ENCODE data around the gene AMDHD2.
A peak's percentile ranks its signal among the peaks of the same experiment; 100 is the strongest.

The AMDHD2 gene

DNA sequence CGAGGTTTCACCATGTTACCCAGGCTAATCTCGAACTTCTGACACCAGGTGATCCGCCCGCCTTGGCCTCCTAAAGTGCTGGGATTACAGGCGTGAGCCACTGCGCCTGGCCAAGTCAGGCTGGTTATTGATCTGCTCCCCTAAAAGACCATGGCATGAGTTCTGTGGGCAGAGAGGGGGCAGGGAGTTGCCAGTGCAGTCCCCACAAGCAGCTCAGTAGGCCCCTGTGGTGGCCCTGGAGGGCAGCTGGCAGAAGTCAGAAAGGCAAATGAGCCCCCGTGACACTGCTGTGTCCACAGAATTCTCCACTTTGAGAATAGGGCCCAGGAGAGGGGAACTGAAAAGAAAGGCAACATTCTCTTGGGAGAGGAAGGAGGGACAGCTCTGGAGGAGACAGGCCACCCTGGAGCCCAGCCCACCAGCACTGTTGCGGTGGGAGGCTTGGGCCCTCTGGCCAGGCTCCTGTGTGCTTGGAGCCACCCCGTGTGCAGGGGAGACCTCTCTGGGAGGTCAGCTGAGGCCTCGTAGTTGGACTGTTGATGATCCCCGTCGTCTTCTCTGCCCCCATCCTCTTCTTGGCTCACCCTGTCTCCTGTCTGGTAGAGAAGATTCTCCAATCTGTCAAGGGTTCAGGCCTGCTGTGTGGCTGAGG, 2.1 kb upstream of the AMDHD2 start:
- ChIA-PET CTCF (interaction anchor here (0.7 kb wide), 1 partner anchor 17 kb away, joined by 3 read pairs; no protein-coding TSS in a partner anchor), POLR2A (interaction anchor here (1.0 to 1.5 kb wide), 3 partner anchors 8 to 13 kb away, joined by 3 to 9 read pairs (median 4); partner anchors contain the start of gene CEMP1)
- no peak for DNase-seq (ENCODE audit: extremely low spot score)
- TF ChIP-seq, protein P1, sequence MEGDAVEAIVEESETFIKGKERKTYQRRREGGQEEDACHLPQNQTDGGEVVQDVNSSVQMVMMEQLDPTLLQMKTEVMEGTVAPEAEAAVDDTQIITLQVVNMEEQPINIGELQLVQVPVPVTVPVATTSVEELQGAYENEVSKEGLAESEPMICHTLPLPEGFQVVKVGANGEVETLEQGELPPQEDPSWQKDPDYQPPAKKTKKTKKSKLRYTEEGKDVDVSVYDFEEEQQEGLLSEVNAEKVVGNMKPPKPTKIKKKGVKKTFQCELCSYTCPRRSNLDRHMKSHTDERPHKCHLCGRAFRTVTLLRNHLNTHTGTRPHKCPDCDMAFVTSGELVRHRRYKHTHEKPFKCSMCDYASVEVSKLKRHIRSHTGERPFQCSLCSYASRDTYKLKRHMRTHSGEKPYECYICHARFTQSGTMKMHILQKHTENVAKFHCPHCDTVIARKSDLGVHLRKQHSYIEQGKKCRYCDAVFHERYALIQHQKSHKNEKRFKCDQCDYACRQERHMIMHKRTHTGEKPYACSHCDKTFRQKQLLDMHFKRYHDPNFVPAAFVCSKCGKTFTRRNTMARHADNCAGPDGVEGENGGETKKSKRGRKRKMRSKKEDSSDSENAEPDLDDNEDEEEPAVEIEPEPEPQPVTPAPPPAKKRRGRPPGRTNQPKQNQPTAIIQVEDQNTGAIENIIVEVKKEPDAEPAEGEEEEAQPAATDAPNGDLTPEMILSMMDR (IDR thresholded peaks at IDR 0.05; ENCODE audit: control extremely low read depth, extremely low read depth, low read depth, missing control alignments), result no peak

DNA sequence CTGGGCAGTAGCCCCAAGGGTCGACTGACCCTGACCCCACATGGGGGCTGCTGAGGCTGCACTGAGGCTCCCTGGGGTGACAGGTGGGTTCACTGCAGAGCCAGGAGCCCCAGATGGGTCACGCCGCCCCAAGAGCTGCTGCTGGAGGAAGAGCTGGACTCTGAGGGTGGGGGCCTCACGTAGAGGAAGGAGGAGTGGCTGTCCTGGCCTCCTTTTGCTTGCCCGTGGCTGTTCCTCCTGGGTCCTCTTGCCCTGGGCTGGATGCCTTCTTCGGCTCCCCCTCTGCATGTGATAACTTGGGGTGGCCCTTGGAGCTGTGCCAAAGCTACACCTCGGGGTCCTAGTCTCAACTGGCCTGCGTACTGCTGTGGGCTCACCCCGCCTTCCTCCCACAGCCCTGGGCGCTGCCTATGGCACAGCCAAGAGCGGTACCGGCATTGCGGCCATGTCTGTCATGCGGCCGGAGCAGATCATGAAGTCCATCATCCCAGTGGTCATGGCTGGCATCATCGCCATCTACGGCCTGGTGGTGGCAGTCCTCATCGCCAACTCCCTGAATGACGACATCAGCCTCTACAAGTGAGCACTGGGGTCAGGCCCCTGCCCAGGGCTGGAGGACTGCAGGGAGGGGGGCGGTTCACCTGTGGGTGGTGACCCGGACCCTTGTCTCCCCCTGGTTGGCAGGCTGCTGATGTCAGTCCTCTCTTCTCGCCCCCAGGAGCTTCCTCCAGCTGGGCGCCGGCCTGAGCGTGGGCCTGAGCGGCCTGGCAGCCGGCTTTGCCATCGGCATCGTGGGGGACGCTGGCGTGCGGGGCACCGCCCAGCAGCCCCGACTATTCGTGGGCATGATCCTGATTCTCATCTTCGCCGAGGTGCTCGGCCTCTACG, 1.1 kb upstream of the AMDHD2 start:
- TF ChIP-seq, protein P1 (IDR thresholded peaks at IDR 0.05; ENCODE audit: control extremely low read depth, extremely low read depth, low read depth, missing control alignments), result no peak
- ChIA-PET POLR2A (interaction anchor here (1.0 to 1.5 kb wide), 4 partner anchors 9 to 13 kb away, joined by 3 to 9 read pairs (median 4); partner anchors contain the start of gene CEMP1), CTCF (interaction anchor here (1.1 kb wide), 1 partner anchor 179 kb away, joined by 3 read pairs; the partner anchor contains the start of gene ABCA3)
- no peak for DNase-seq (ENCODE audit: extremely low spot score)

DNA sequence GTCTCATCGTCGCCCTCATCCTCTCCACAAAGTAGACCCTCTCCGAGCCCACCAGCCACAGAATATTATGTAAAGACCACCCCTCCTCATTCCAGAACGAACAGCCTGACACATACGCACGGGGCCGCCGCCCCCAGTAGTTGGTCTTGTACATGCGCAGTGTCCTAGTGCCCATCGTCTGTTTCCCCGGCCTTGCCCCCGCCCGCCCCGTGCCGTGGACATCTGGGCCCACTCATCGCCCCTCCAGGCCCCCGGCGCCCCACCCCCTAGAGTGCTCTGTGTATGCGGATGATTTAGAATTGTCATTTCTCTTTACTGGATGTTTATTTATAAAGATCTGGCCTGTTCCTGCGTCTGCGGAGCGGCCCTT, 475 bp upstream of the AMDHD2 start:
- TF ChIP-seq, protein P1 (IDR thresholded peaks at IDR 0.05; ENCODE audit: control extremely low read depth, extremely low read depth, low read depth, missing control alignments), result no peak
- DNase-seq (ENCODE audit: extremely low spot score), result no peak
- POLR2A ChIA-PET, result interaction anchor here (0.6 to 1.7 kb wide), 7 partner anchors 9 to 348 kb away, joined by 3 to 9 read pairs (median 4); partner anchors contain the start of gene CEMP1
- CTCF ChIA-PET, result interaction anchor here (1.4 kb wide), 1 partner anchor 18 kb away, joined by 3 read pairs; no protein-coding TSS in a partner anchor

DNA sequence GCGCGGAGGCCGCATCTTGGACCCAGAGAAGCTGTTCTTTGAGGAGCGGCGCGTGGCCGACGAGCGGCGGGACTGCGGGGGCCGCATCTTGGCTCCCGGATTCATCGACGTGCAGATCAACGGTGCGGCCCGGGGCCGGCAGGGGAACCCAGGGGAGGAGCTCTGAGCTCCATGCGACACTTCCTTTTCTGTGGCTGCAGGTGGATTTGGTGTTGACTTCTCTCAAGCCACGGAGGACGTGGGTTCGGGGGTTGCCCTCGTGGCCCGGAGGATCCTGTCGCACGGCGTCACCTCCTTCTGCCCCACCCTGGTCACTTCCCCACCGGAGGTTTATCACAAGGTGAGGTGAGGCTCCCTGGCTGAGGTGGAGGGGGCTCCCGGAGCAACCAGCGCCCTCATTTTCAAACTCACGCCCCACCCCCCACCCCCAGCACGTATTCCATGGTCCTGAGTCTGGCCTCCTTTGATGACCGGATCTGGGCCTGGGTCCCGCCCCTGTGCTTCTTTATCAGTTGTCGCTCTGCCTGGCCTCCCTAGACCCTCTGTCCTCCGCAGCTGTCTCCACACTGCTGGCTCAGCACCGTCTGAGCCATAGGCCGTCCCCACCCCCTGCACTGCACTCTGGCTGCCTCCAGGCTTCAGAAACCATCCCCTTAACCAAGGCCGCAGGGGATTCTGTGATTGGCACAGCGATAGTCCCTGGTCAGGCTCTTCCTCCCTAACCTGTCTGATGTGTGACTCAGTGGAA, 787 bp downstream of the AMDHD2 start:
- POLR2A ChIA-PET, result interaction anchor here (1.1 to 1.7 kb wide), 4 partner anchors 8 to 14 kb away, joined by 4 to 9 read pairs (median 5); partner anchors contain the start of gene CEMP1
- CTCF ChIA-PET, result interaction anchor here (1.4 kb wide), 1 partner anchor 19 kb away, joined by 3 read pairs; no protein-coding TSS in a partner anchor
- peak; percentile 58 for DNase-seq (ENCODE audit: extremely low spot score)
- TF ChIP-seq, protein P1 (IDR thresholded peaks at IDR 0.05; ENCODE audit: control extremely low read depth, extremely low read depth, low read depth, missing control alignments), result no peak

DNA sequence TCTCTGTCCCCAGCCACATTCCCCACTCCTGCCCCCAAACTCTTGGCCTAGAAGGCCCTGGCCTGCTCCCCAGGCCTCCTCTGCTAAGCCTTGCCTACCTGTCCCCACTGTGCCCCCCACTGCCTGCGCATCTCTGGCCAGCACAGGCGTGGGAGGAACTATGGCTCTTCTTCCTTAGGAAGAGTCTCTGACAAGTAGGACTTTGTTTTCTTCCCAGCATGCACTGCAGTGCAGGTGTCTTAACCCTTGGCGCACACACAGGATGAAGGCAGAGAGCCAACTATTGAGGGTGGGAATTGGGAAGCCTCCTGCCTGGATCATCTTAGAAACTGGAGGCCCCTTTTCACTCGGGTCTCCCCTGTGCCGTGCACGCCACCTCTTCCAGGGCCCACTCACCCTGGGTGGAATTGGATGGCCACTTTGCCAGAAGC, 3.6 kb downstream of the AMDHD2 start:
- TF ChIP-seq, protein P1 (IDR thresholded peaks at IDR 0.05; ENCODE audit: control extremely low read depth, extremely low read depth, low read depth, missing control alignments), result no peak
- ChIA-PET POLR2A (interaction anchor here (0.6 kb wide), 2 partner anchors 8 to 582 kb away, joined by 6 read pairs; no protein-coding TSS in a partner anchor), CTCF (no interaction called here)
- DNase-seq (ENCODE audit: extremely low spot score), result no peak

Measured in GM10248 (cell line).